ENCODE results near the gene B4GAT1. TPM values are rescaled to one million over a fixed set of nuclear protein-coding genes. Genes with fewer than 3 reads are reported as not detected.

The B4GAT1 gene
- total and polyA plus RNA-seq, 2 of the 13 experiments (the other 11 are each of a cell fraction or from before 2014, with no cell fraction given) = 40.4 to 109 TPM

GRCh38 chr11:66335531-66336233, 11.7 kb downstream of the B4GAT1 start (continued):
- 0 out of 2 replicates have a peak, but pooled peaks have one; percentile 6 for TF ChIP-seq NR0B2 (CRISPR knock-in tag; IDR thresholded peaks at IDR 0.05)
- TF ChIP-seq FUBP1 (CRISPR knock-in tag; IDR thresholded peaks at IDR 0.05; ENCODE audit: borderline replicate concordance) = no peak
- no peak for TF ChIP-seq FOXP4 (CRISPR knock-in tag; IDR thresholded peaks at IDR 0.05)
- TF ChIP-seq ZNF678 (CRISPR knock-in tag; IDR thresholded peaks at IDR 0.05) = peak; percentile 34; the same call in 1 of the 2 replicates
- peak; percentile 62 for TF ChIP-seq ZNF687 (CRISPR knock-in tag; IDR thresholded peaks at IDR 0.05)
- no peak for TF ChIP-seq REST (IDR thresholded peaks at IDR 0.05; ENCODE audit: borderline replicate concordance in 1 of 2, low read depth in 1 of 2, low read length in 2 of 2)
- no peak for TF ChIP-seq CEBPB (IDR thresholded peaks at IDR 0.05; ENCODE audit: borderline replicate concordance, low read depth, low read length)
- peak; percentile 55; the same call in 1 of the 2 replicates for TF ChIP-seq ZNF891 (CRISPR knock-in tag; IDR thresholded peaks at IDR 0.05)
